Hematopoietic multipotent progenitor cell treated with erythropoietin and hydrocortisone succinate and interleukin-3 and kit ligand, for 15 days (in vitro differentiated cells): ENCODE measurements around the gene TMEM181.
"Not testable (repeated sequence)": the region's sequence is repeated elsewhere in the genome, so short reads cannot be mapped to it uniquely, and the experiment has no call there.

Experiments
- DNase-seq: peaks from one replicate; pipeline ENCODE4 v3.0.0-alpha.2; 2015; ENCODE audit warnings: low spot score

TMEM181 gene

GRCh38 chr6:158559895-158560835 is at the start of gene TMEM181:
Gene TMEM181 (plus strand): TSS chr6:158560091. CDS start chr6:158560225, 134 bp downstream.
- DNase-seq, result peak; percentile 87

- no peak for DNase-seq
Measured at GRCh38 chr6:158512809-158513208, 47.1 kb upstream of the TMEM181 start.

GRCh38 chr6:158514176-158514575 is 45.7 kb upstream of the TMEM181 start:
- DNase-seq, result no peak

- no peak for DNase-seq
Measured at GRCh38 chr6:158514991-158515390, 44.9 kb upstream of the TMEM181 start.

GRCh38 chr6:158516098-158516497 is 43.8 kb upstream of the TMEM181 start:
- no peak for DNase-seq

GRCh38 chr6:158517038-158517437 is 42.9 kb upstream of the TMEM181 start:
- no peak for DNase-seq

GRCh38 chr6:158517581-158517980 is 42.3 kb upstream of the TMEM181 start:
- no peak for DNase-seq

GRCh38 chr6:158518191-158519127 is 41.4 kb upstream of the TMEM181 start:
- DNase-seq, result no peak

GRCh38 chr6:158519300-158519699 is 40.6 kb upstream of the TMEM181 start:
- no peak for DNase-seq

- DNase-seq, result no peak
Measured at GRCh38 chr6:158519761-158520160, 40.1 kb upstream of the TMEM181 start.

- DNase-seq, result not testable (repeated sequence)
Measured at GRCh38 chr6:158520975-158521374, 38.9 kb upstream of the TMEM181 start.

GRCh38 chr6:158521759-158522158 is 38.1 kb upstream of the TMEM181 start:
- DNase-seq, result no peak

- DNase-seq, result no peak
Measured at GRCh38 chr6:158522616-158523015, 37.3 kb upstream of the TMEM181 start.

GRCh38 chr6:158524311-158524710 is 35.6 kb upstream of the TMEM181 start:
- no peak for DNase-seq

- DNase-seq, result not testable (repeated sequence)
Measured at GRCh38 chr6:158527858-158528257, 32.0 kb upstream of the TMEM181 start.

GRCh38 chr6:158528826-158529225 is 31.1 kb upstream of the TMEM181 start:
- DNase-seq, result no peak

GRCh38 chr6:158529629-158530028 is 30.3 kb upstream of the TMEM181 start:
- no peak for DNase-seq

GRCh38 chr6:158531566-158531965 is 28.3 kb upstream of the TMEM181 start:
- no peak for DNase-seq

- DNase-seq, result no peak
Measured at GRCh38 chr6:158531970-158532369, 27.9 kb upstream of the TMEM181 start.

GRCh38 chr6:158536084-158536890 is 23.6 kb upstream of the TMEM181 start:
- DNase-seq, result peak; percentile 45

- no peak for DNase-seq
Measured at GRCh38 chr6:158536891-158537798, 22.7 kb upstream of the TMEM181 start.
